ENCODE data around the gene TFDP2.

GRCh38 chr3:141915016-141915415, 234.3 kb downstream of the TFDP2 start:
- TF ChIP-seq CTCF (conservative IDR thresholded peaks at IDR 0.05; ENCODE audit: low read length) (no peak), EZH2phosphoT487 (IDR thresholded peaks at IDR 0.05; ENCODE audit: borderline replicate concordance, low read depth, low read length) (no peak)
